HG03139 (cell line): ENCODE results near the gene ADRA1B.
"Not testable (repeated sequence)": the region's sequence is repeated elsewhere in the genome, so short reads cannot be mapped to it uniquely, and the experiment has no call there.

ENCODE experiments used
- ATAC-seq: cut with Tn5 transposase; IDR thresholded peaks from one replicate; pipeline ENCODE4 v1.9.1; 2021; ENCODE audit not compliant: unreplicated experiment

ADRA1B gene

GRCh38 chr5:160009591-160009989 lies 93.3 kb downstream of the ADRA1B start:
- ATAC-seq = no peak

- ATAC-seq = no peak
These were observed 95.2 kb downstream of the ADRA1B start for GRCh38 chr5:160011471-160011870.

DNA sequence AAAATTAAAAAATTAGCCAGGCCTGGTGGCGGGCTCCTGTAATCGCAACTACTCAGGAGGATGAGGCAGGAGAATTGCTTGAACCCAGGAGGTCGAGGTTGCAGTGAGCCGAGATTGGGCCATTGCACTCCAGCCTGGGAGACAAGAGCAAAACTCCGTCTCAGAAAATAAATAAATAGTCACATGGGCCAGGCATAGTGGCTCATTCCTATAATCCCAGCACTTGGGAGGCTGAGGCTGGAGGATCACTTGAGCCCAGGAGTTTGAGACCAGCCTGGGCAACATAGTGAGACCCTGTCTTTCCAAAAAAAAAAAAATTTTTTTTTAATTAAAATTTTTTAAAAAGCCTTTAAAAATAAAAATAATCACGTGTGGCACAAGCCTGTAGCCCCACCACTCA lies 97.9 kb downstream of the ADRA1B start:
- not testable (repeated sequence) for ATAC-seq

GRCh38 chr5:160018945-160019625 lies 102.8 kb downstream of the ADRA1B start:
- ATAC-seq = no peak

DNA sequence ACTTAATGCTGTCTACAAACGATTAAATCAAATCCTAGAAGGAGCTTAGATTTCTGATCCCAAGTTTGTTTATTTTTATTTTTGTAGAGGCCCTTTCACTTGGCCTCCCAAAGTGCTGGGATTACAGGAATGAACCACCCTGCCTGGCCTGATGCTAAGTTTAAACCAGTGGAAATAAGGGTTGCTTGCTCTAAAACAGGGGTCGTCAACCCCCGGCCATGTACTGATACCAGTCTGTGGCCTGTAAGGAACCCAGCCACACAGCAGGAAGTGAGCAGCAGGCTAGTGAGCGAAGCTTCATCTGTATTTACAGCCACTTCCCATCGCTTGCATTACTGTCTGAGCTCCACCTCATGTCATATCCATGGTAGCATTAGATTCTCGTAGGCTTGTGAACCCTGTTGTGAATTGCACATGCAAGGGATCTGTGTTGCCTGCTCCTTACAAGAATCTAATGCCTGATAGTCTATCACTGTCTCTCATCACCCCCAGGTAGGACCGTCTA lies 104.0 kb downstream of the ADRA1B start:
- ATAC-seq = no peak

DNA sequence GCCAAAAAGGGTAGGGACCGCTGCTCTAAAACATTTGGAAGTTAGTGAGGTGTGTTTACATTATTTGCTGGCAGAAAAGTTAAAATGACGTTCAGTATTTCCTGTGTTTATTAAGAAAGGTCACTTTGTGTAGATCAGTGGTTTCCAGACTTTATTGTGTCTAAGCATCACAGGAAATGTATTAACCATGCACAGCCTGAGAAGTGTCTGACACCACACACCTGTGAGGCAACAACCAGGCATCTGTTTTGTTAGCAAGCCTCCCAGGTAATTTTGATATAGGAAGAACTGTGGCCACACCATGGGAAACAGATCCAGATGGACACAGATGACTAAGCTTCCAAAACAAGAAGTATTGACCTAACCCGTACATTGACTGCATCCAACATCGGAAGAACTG lies 104.7 kb downstream of the ADRA1B start:
- ATAC-seq = no peak

GRCh38 chr5:160021831-160022446 lies 105.7 kb downstream of the ADRA1B start:
- ATAC-seq = peak; percentile 76
